GM12878 (cell line): Measurements from ENCODE around the gene GUCY1A1. TPM values are rescaled to one million over a fixed set of nuclear protein-coding genes. Genes with fewer than 3 reads are reported as not detected.

ENCODE experiments used
- BCL3 ChIP-seq: IDR thresholded peaks from 2 replicates; pipeline ENCODE4 v1.6.1; 2011; ENCODE audit warnings: borderline replicate concordance, low read depth, mild to moderate bottlenecking, moderate library complexity, low read length; ENCODE audit not compliant: insufficient read depth, poor library complexity, severe bottlenecking
- CBFB ChIP-seq: IDR thresholded peaks from 2 replicates; pipeline ENCODE4 v1.6.1; 2016; ENCODE audit warnings: antibody characterized with exemption, low read depth
- CHD4 ChIP-seq: fragments of 200-600 bp; sonication (generic); IDR thresholded peaks from 2 replicates; pipeline ENCODE4 v1.6.1; 2016; ENCODE audit warnings: mild to moderate bottlenecking
- CREM ChIP-seq: IDR thresholded peaks from 2 replicates; pipeline ENCODE4 v1.6.1; 2014; ENCODE audit warnings: antibody characterized with exemption, low read depth
- IRF5 ChIP-seq: fragments of 450-650 bp; IDR thresholded peaks from 2 replicates; pipeline ENCODE4 v1.6.1; 2017; ENCODE audit warnings: borderline replicate concordance
- KDM1A ChIP-seq: fragments of 200-600 bp; sonication (generic); IDR thresholded peaks from 2 replicates; pipeline ENCODE4 v1.6.1; 2016; ENCODE audit warnings: borderline replicate concordance
- KLF5 ChIP-seq: fragments of 450-650 bp; IDR thresholded peaks from 2 replicates; pipeline ENCODE4 v1.6.1; 2014; ENCODE audit warnings: mild to moderate bottlenecking; ENCODE audit not compliant: partially characterized antibody
- LARP7 ChIP-seq: fragments of 450-650 bp; IDR thresholded peaks from 2 replicates; pipeline ENCODE4 v1.6.1; 2017; ENCODE audit warnings: mild to moderate bottlenecking
- MTA2 ChIP-seq: fragments of 450-650 bp; IDR thresholded peaks from 2 replicates; pipeline ENCODE4 v1.6.1; 2016; ENCODE audit warnings: low read depth, mild to moderate bottlenecking, moderate library complexity
- MXI1 ChIP-seq: fragments of 150-350 bp; IDR thresholded peaks from 2 replicates; pipeline ENCODE4 v1.6.1; 2011; ENCODE audit warnings: low read depth, mild to moderate bottlenecking, inconsistent platforms, low read length, improper control_type of control experiment
- NFYB ChIP-seq: IDR thresholded peaks from 2 replicates; pipeline ENCODE4 v1.6.1; 2011; ENCODE audit warnings: low read depth, mild to moderate bottlenecking, low read length, improper control_type of control experiment, moderate library complexity; ENCODE audit not compliant: insufficient read depth
- RCOR1 ChIP-seq: conservative IDR thresholded peaks from 2 replicates; pipeline ENCODE4 v1.6.1; 2012; ENCODE audit warnings: low read depth, low read length, improper control_type of control experiment
- RFX5 ChIP-seq: IDR thresholded peaks from 2 replicates; pipeline ENCODE4 v1.6.1; 2011; ENCODE audit warnings: low read depth, low read length, improper control_type of control experiment
- SIX5 ChIP-seq: IDR thresholded peaks from 2 replicates; pipeline ENCODE4 v1.6.1; 2011; ENCODE audit warnings: mild to moderate bottlenecking, low read depth, low read length, moderate library complexity; ENCODE audit not compliant: severe bottlenecking
- SMARCA5 ChIP-seq: fragments of 450-650 bp; IDR thresholded peaks from 2 replicates; pipeline ENCODE4 v1.6.1; 2017; ENCODE audit warnings: mild to moderate bottlenecking
- WRNIP1 ChIP-seq: IDR thresholded peaks from 2 replicates; pipeline ENCODE4 v1.6.1; 2011; ENCODE audit warnings: low read depth, low read length, improper control_type of control experiment, borderline replicate concordance
- ZBTB4 ChIP-seq: fragments of 450-650 bp; formaldehyde crosslinking; IDR thresholded peaks from 2 replicates; pipeline ENCODE4 v1.4.0; 2022; ENCODE audit warnings: mild to moderate bottlenecking, moderate library complexity
- polyA plus RNA-seq, 11 experiments: library from polyadenylated mRNA; depleted of rRNA in 4 of 11; unstranded in 6 of 11; stranded (reverse) in 5 of 11; fragments of >200 nt; fragmentation: Nextera tagmentation in 4 of 11; fragmentation: Illumina TruSeq in 1 of 11; extraction: Ambion mirVana in 4 of 11; extraction: Trizol in 1 of 11; gene quantifications; 1 replicate in 1 of 11; 2 replicates in 10 of 11; pipeline versions ENCODE4 v1.2.1 to v1.2.3, GENCODE V29; 2011 to 2016; ENCODE audit warnings: inconsistent platforms in 2 of 11, missing spikeins in 2 of 11, low read depth in 1 of 11
- total RNA-seq, 4 experiments: library from RNA; depleted of rRNA in 3 of 4; stranded (reverse); fragments of >200 nt in 3 of 4; fragmentation: Illumina TruSeq in 1 of 4; extraction: Trizol in 1 of 4; gene quantifications; 2 replicates each; pipeline versions ENCODE4 v1.2.1 to v1.2.3, GENCODE V29; 2013 to 2021
- TF ChIP-seq, protein P1 (sequence below): IDR thresholded peaks from 2 replicates; pipeline ENCODE4 v1.6.1; 2012; ENCODE audit warnings: low read depth, low read length, improper control_type of control experiment
- TF ChIP-seq, protein P2 (sequence below): IDR thresholded peaks from 2 replicates; pipeline ENCODE4 v1.6.1; 2011; ENCODE audit warnings: low read depth, low read length, improper control_type of control experiment, borderline replicate concordance
- TF ChIP-seq, protein P3 (sequence below), 3 experiments: IDR thresholded peaks in 2 of 3; conservative IDR thresholded peaks in 1 of 3; 2 replicates each; pipeline ENCODE4 v1.5.1; 2011; ENCODE audit warnings: low read depth in 3 of 3, low read length in 3 of 3, mild to moderate bottlenecking in 3 of 3, control low read depth in 2 of 3, moderate library complexity in 2 of 3, inconsistent platforms in 1 of 3, mixed read lengths in 1 of 3; ENCODE audit not compliant: control insufficient read depth in 2 of 3, insufficient read depth in 1 of 3; ENCODE audit errors: extremely low read depth in 1 of 3

GUCY1A1 gene
- total and polyA plus RNA-seq, 10 of the 15 experiments (the other 5 are each of a cell fraction or from before 2014, with no cell fraction given), result 0.44 to 22.6 (median 0.55) TPM

- no peak for TF ChIP-seq BCL3
- TF ChIP-seq CHD4, result no peak
- TF ChIP-seq SIX5, result no peak
- peak; percentile 86 for TF ChIP-seq LARP7
- TF ChIP-seq NFYB, result peak; percentile 89
- TF ChIP-seq MTA2, result no peak
- TF ChIP-seq RCOR1, result no peak
- TF ChIP-seq RFX5, result peak; percentile 59; the same call in 1 of the 2 replicates
- TF ChIP-seq, protein P1, sequence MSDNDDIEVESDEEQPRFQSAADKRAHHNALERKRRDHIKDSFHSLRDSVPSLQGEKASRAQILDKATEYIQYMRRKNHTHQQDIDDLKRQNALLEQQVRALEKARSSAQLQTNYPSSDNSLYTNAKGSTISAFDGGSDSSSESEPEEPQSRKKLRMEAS, result peak; percentile 63; the same call in 1 of the 2 replicates
- peak; percentile 77; the same call in 1 of the 2 replicates for TF ChIP-seq SMARCA5
- TF ChIP-seq, protein P2, sequence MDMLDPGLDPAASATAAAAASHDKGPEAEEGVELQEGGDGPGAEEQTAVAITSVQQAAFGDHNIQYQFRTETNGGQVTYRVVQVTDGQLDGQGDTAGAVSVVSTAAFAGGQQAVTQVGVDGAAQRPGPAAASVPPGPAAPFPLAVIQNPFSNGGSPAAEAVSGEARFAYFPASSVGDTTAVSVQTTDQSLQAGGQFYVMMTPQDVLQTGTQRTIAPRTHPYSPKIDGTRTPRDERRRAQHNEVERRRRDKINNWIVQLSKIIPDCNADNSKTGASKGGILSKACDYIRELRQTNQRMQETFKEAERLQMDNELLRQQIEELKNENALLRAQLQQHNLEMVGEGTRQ, result no peak
- TF ChIP-seq CREM, result no peak
- no peak for TF ChIP-seq MXI1
- no peak for TF ChIP-seq KLF5
- no peak for TF ChIP-seq KDM1A
- TF ChIP-seq ZBTB4, result no peak
- TF ChIP-seq CBFB, result no peak
- TF ChIP-seq WRNIP1, result no peak
- no peak for TF ChIP-seq IRF5
- TF ChIP-seq, protein P3, sequence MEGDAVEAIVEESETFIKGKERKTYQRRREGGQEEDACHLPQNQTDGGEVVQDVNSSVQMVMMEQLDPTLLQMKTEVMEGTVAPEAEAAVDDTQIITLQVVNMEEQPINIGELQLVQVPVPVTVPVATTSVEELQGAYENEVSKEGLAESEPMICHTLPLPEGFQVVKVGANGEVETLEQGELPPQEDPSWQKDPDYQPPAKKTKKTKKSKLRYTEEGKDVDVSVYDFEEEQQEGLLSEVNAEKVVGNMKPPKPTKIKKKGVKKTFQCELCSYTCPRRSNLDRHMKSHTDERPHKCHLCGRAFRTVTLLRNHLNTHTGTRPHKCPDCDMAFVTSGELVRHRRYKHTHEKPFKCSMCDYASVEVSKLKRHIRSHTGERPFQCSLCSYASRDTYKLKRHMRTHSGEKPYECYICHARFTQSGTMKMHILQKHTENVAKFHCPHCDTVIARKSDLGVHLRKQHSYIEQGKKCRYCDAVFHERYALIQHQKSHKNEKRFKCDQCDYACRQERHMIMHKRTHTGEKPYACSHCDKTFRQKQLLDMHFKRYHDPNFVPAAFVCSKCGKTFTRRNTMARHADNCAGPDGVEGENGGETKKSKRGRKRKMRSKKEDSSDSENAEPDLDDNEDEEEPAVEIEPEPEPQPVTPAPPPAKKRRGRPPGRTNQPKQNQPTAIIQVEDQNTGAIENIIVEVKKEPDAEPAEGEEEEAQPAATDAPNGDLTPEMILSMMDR (IDR thresholded peaks at IDR 0.05 in 2 of 3, conservative IDR thresholded peaks at IDR 0.05 in 1 of 3; ENCODE audit: control insufficient read depth in 2 of 3, extremely low read depth in 1 of 3, insufficient read depth in 1 of 3, low read depth in 3 of 3, low read length in 3 of 3), result peak; percentile 13 to 40 (median 24); a peak in 4 of 6 replicates
Observed at GRCh38 chr4:155758481-155759371, 92.1 kb downstream of the GUCY1A1 start, which contains the start of gene GUCY1B1 (continued).
